GM18861 (cell line): ENCODE data around the gene PHLDA1.
"Not testable (repeated sequence)": the region's sequence is repeated elsewhere in the genome, so short reads cannot be mapped to it uniquely, and the experiment has no call there.

Source experiments
- ATAC-seq: cut with Tn5 transposase; IDR thresholded peaks from one replicate; pipeline ENCODE4 v1.9.1; 2021; ENCODE audit not compliant: unreplicated experiment

Gene PHLDA1

GRCh38 chr12:75990189-75990912 lies 41.2 kb downstream of the PHLDA1 start:
- no peak for ATAC-seq

- ATAC-seq: not testable (repeated sequence)
Observed at GRCh38 chr12:75987709-75988108, 43.9 kb downstream of the PHLDA1 start.

GRCh38 chr12:75986001-75986746 lies 45.4 kb downstream of the PHLDA1 start:
- ATAC-seq: no peak

- no peak for ATAC-seq
Observed at GRCh38 chr12:75985566-75985965, 46.0 kb downstream of the PHLDA1 start.

- ATAC-seq: no peak
Observed at GRCh38 chr12:75984577-75985182, 46.9 kb downstream of the PHLDA1 start.

GRCh38 chr12:75983851-75984250 lies 47.7 kb downstream of the PHLDA1 start:
- not testable (repeated sequence) for ATAC-seq

GRCh38 chr12:75982979-75983660 lies 48.5 kb downstream of the PHLDA1 start:
- ATAC-seq: no peak

- no peak for ATAC-seq
Observed at GRCh38 chr12:75982169-75982564, 49.4 kb downstream of the PHLDA1 start.

GRCh38 chr12:75981247-75982168 lies 50.1 kb downstream of the PHLDA1 start:
- peak; percentile 57 for ATAC-seq

GRCh38 chr12:75979181-75979580 lies 52.4 kb downstream of the PHLDA1 start:
- ATAC-seq: no peak

- ATAC-seq: no peak
Observed at GRCh38 chr12:75978677-75979076, 52.9 kb downstream of the PHLDA1 start.

- ATAC-seq: peak; percentile 94
Observed at GRCh38 chr12:75977952-75978671, 53.5 kb downstream of the PHLDA1 start.

- peak; percentile 1 for ATAC-seq
Observed at GRCh38 chr12:75977590-75977951, 54.0 kb downstream of the PHLDA1 start.

GRCh38 chr12:75976913-75977312 lies 54.7 kb downstream of the PHLDA1 start:
- ATAC-seq: no peak

- no peak for ATAC-seq
Observed at GRCh38 chr12:75976113-75976512, 55.5 kb downstream of the PHLDA1 start.

GRCh38 chr12:75975702-75976101 lies 55.9 kb downstream of the PHLDA1 start:
- ATAC-seq: no peak
